GM03348 (cell line): ENCODE data around the gene REG3A.

Experiments
- DNase-seq: peaks from one replicate; pipeline ENCODE4 v3.0.0; 2012; ENCODE audit warnings: low spot score

The REG3A gene

GRCh38 chr2:79120194-79120713 lies 39.3 kb downstream of the REG3A start, which contains the start of gene REG1A:
TSS of gene REG1A (plus strand) at chr2:79120488. CDS start at chr2:79120862, 374 bp downstream.
- DNase-seq, result no peak

- DNase-seq, result no peak
These were observed 42.3 kb downstream of the REG3A start for GRCh38 chr2:79116997-79117928.

- no peak for DNase-seq
These were observed 44.6 kb downstream of the REG3A start for GRCh38 chr2:79114797-79115494.

GRCh38 chr2:79112269-79112668 lies 47.3 kb downstream of the REG3A start:
- no peak for DNase-seq
